Left kidney (tissue), 2 donors: ENCODE data around the gene MEOX1. TPM values are rescaled to one million over a fixed set of nuclear protein-coding genes. Genes with fewer than 3 reads are reported as not detected.
A peak's percentile ranks its signal among the peaks of the same experiment; 100 is the strongest.

ENCODE experiments used
- DNase-seq: peaks from one replicate; pipeline ENCODE4 v3.0.0-alpha.2; 2013
- polyA plus RNA-seq: library from polyadenylated mRNA; unstranded; fragments of 120-200 nt; gene quantifications from one replicate; pipeline ENCODE4 v1.2.1, GENCODE V29; 2013; ENCODE audit not compliant: insufficient read length

Gene MEOX1
- polyA plus RNA-seq, 1 donor: 15.5 TPM

GRCh38 chr17:43683928-43684653 is 22.4 kb upstream of the MEOX1 start:
- DNase-seq: no peak

- no peak for DNase-seq
These were observed 18.7 kb upstream of the MEOX1 start for GRCh38 chr17:43680461-43680860.

- no peak for DNase-seq
These were observed 18.2 kb upstream of the MEOX1 start for GRCh38 chr17:43679911-43680310.

- DNase-seq: no peak
These were observed 17.7 kb upstream of the MEOX1 start for GRCh38 chr17:43679401-43679800.

GRCh38 chr17:43676471-43676870 is 14.7 kb upstream of the MEOX1 start:
- DNase-seq: no peak

GRCh38 chr17:43674394-43674793 is 12.7 kb upstream of the MEOX1 start:
- no peak for DNase-seq

- peak; percentile 76 for DNase-seq
These were observed 12.0 kb upstream of the MEOX1 start for GRCh38 chr17:43673516-43674323.

GRCh38 chr17:43671755-43672519 is 10.2 kb upstream of the MEOX1 start:
- DNase-seq: no peak

GRCh38 chr17:43671031-43671692 is 9.4 kb upstream of the MEOX1 start:
- no peak for DNase-seq

- no peak for DNase-seq
These were observed 8.9 kb upstream of the MEOX1 start for GRCh38 chr17:43670645-43671030.

- DNase-seq: peak; percentile 82
These were observed 8.4 kb upstream of the MEOX1 start for GRCh38 chr17:43669971-43670644.

- DNase-seq: no peak
These were observed 6.2 kb upstream of the MEOX1 start for GRCh38 chr17:43667947-43668348.

GRCh38 chr17:43667506-43667905 is 5.8 kb upstream of the MEOX1 start:
- no peak for DNase-seq

- no peak for DNase-seq
These were observed 4.2 kb upstream of the MEOX1 start for GRCh38 chr17:43665937-43666236.

- no peak for DNase-seq
These were observed 3.6 kb upstream of the MEOX1 start for GRCh38 chr17:43665084-43665936.

GRCh38 chr17:43664096-43664495 is 2.4 kb upstream of the MEOX1 start:
- no peak for DNase-seq

GRCh38 chr17:43663383-43663782 is 1.7 kb upstream of the MEOX1 start:
- DNase-seq: no peak

- no peak for DNase-seq
These were observed 855 bp upstream of the MEOX1 start for GRCh38 chr17:43662413-43663141.

GRCh38 chr17:43660816-43661493 is 767 bp downstream of the MEOX1 start:
- no peak for DNase-seq
